Neural cell (in vitro differentiated cells): ENCODE data around the gene GRHL3. TPM values are rescaled to one million over a fixed set of nuclear protein-coding genes. Genes with fewer than 3 reads are reported as not detected.
"Not testable (repeated sequence)": the region's sequence is repeated elsewhere in the genome, so short reads cannot be mapped to it uniquely, and the experiment has no call there.

Source experiments
- H2AFZ ChIP-seq: fragments of 200-600, 300-800 bp; sonication (generic), shearing (Covaris generic); 2 replicates; pipeline ENCODE4 v1.6.0; 2014; ENCODE audit warnings: low read depth, mild to moderate bottlenecking, antibody characterized with exemption, low read length, moderate library complexity
- H3F3A ChIP-seq: fragments of 200-600 bp; shearing (Covaris generic); 2 replicates; pipeline ENCODE4 v1.6.1; 2016; ENCODE audit warnings: mild to moderate bottlenecking, moderate library complexity, mixed read lengths, antibody characterized with exemption, low read length; ENCODE audit not compliant: insufficient read depth, poor library complexity, severe bottlenecking
- H3K27ac ChIP-seq: fragments of 200-600, 300-800 bp; sonication (generic), shearing (Covaris generic); 2 replicates; pipeline ENCODE4 v1.5.1; 2014; ENCODE audit warnings: mild to moderate bottlenecking, low read length, moderate library complexity
- H3K27me3 ChIP-seq: fragments of 300-800, 200-600 bp; sonication (generic), shearing (Covaris generic); 2 replicates; pipeline ENCODE4 v1.6.0; 2014; ENCODE audit warnings: mild to moderate bottlenecking, low read depth, low read length, moderate library complexity; ENCODE audit not compliant: insufficient read depth
- H3K36me3 ChIP-seq: fragments of 300-800, 200-600 bp; sonication (generic), shearing (Covaris generic); 2 replicates; pipeline ENCODE4 v1.5.1; 2014; ENCODE audit warnings: mild to moderate bottlenecking, antibody characterized with exemption, low read length, moderate library complexity; ENCODE audit not compliant: insufficient read depth
- H3K4me2 ChIP-seq: fragments of 300-800, 200-600 bp; sonication (generic), shearing (Covaris generic); 2 replicates; pipeline ENCODE4 v1.6.0; 2014; ENCODE audit warnings: mild to moderate bottlenecking, low read length
- H3K4me3 ChIP-seq: fragments of 300-800, 200-600 bp; sonication (generic), shearing (Covaris generic); 2 replicates; pipeline ENCODE4 v1.5.1; 2014; ENCODE audit warnings: mild to moderate bottlenecking, low read length, moderate library complexity
- H3K79me2 ChIP-seq: fragments of 200-600 bp; shearing (Covaris generic); replicated peaks from 2 replicates; pipeline ENCODE4 v1.6.0; 2014; ENCODE audit warnings: mild to moderate bottlenecking, low read length, moderate library complexity; ENCODE audit not compliant: insufficient read depth
- H3K9ac ChIP-seq: fragments of 300-800, 200-600 bp; sonication (generic), shearing (Covaris generic); 2 replicates; pipeline ENCODE4 v1.6.1; 2016; ENCODE audit warnings: mild to moderate bottlenecking, low read length, mixed read lengths
- H3K9me2 ChIP-seq: fragments of 200-600 bp; shearing (Covaris generic); 2 replicates; pipeline ENCODE4 v1.6.1; 2016; ENCODE audit warnings: mild to moderate bottlenecking, low read length, mixed read lengths; ENCODE audit not compliant: insufficient read depth
- H3K9me3 ChIP-seq: fragments of 200-600, 300-800 bp; sonication (generic), shearing (Covaris generic); 2 replicates; pipeline ENCODE4 v1.6.1; 2016; ENCODE audit warnings: mild to moderate bottlenecking, mixed run types, low read length, moderate library complexity, mixed read lengths
- H4K20me1 ChIP-seq: fragments of 200-600 bp; shearing (Covaris generic); 2 replicates; pipeline ENCODE4 v1.6.1; 2016; ENCODE audit warnings: mild to moderate bottlenecking, mixed run types; ENCODE audit not compliant: insufficient read depth
- EP300 ChIP-seq: fragments of 450-650 bp; conservative IDR thresholded peaks from 2 replicates; pipeline ENCODE4 v1.6.1; 2014; ENCODE audit warnings: antibody characterized with exemption, mild to moderate bottlenecking, moderate library complexity; ENCODE audit not compliant: poor library complexity, severe bottlenecking
- EZH2 ChIP-seq: fragments of 200-600, 300-800 bp; shearing (Covaris generic), sonication (generic); IDR thresholded peaks from 2 replicates; pipeline ENCODE4 v1.6.1; 2014; ENCODE audit warnings: antibody characterized with exemption, low read length, borderline replicate concordance, mild to moderate bottlenecking; ENCODE audit not compliant: insufficient read depth, poor library complexity, severe bottlenecking
- MXI1 ChIP-seq: fragments of 450-650 bp; conservative IDR thresholded peaks from 2 replicates; pipeline ENCODE4 v1.6.1; 2014; ENCODE audit warnings: antibody characterized with exemption, mild to moderate bottlenecking; ENCODE audit not compliant: poor library complexity, severe bottlenecking
- POLR2AphosphoS5 ChIP-seq: IDR thresholded peaks from 2 replicates; pipeline ENCODE4 v1.6.1; 2012
- RAD21 ChIP-seq: fragments of 450-650 bp; conservative IDR thresholded peaks from 2 replicates; pipeline ENCODE4 v1.6.1; 2014; ENCODE audit warnings: antibody characterized with exemption, mild to moderate bottlenecking, moderate library complexity
- SMC3 ChIP-seq: fragments of 450-650 bp; conservative IDR thresholded peaks from 2 replicates; pipeline ENCODE4 v1.6.1; 2014; ENCODE audit warnings: antibody characterized with exemption, mild to moderate bottlenecking, moderate library complexity; ENCODE audit not compliant: poor library complexity
- TAF1 ChIP-seq: IDR thresholded peaks from 2 replicates; pipeline ENCODE4 v1.6.1; 2012; ENCODE audit warnings: low read depth
- polyA plus RNA-seq: library from polyadenylated mRNA; depleted of rRNA; stranded (reverse); fragments of >200 nt; gene quantifications from 2 replicates; pipeline ENCODE4 v1.2.3, GENCODE V29; 2014
- TF ChIP-seq, protein P1 (sequence below): IDR thresholded peaks from 2 replicates; pipeline ENCODE4 v1.6.1; 2012; ENCODE audit warnings: borderline replicate concordance
- TF ChIP-seq, protein P2 (sequence below): fragments of 450-650 bp; IDR thresholded peaks from 2 replicates; pipeline ENCODE4 v1.5.1; 2014; ENCODE audit warnings: antibody characterized with exemption, mild to moderate bottlenecking, moderate library complexity; ENCODE audit not compliant: poor library complexity, severe bottlenecking

The GRHL3 gene
- polyA plus RNA-seq, 1 donor from 2014 or later = not detected

DNA sequence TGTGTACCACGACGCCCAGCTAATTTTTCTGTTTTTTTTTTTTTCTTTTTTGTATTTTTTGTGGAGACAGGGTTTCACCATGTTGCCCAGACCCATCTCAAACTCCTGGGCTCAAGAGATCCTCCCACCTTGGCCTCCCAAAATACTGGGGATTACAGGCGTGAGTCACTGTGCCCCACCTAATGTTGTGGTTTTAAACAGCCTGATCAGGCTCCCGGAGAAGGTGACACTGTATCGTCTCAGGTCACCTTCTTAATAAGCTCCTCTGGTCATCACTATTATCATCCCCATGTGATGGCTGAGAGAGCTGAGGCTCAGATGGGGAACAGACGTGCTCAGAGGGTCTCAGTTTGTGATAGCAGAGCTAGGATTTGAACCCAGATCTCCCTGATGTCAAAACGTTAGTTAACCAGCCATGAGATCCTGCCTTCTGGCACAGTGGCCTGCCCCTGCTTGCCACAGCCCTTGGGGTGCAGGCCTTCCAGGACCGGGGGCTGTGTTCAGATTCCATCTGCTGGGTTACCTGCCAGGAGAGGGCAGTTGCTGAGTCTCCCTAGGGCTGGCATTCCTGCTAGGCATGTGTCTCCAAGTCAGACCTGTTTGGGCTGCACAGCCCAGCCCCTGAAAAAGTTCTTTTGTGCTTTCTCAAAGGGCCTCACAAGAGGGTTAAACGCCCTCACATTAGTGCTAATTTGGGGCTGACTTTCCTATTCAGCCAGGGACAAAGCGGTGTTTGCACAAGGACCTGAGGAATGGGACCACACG, 32.7 kb upstream of the GRHL3 start:
- H3K27ac ChIP-seq = no peak overlapping the region
- H3K4me2 ChIP-seq = no peak overlapping the region
- no peaks in the 10 kb centered on the region for H3F3A ChIP-seq
- H3K4me3 ChIP-seq = no peak overlapping the region
- no peaks in the 10 kb centered on the region for H3K9me2 ChIP-seq
- TF ChIP-seq, protein P1, sequence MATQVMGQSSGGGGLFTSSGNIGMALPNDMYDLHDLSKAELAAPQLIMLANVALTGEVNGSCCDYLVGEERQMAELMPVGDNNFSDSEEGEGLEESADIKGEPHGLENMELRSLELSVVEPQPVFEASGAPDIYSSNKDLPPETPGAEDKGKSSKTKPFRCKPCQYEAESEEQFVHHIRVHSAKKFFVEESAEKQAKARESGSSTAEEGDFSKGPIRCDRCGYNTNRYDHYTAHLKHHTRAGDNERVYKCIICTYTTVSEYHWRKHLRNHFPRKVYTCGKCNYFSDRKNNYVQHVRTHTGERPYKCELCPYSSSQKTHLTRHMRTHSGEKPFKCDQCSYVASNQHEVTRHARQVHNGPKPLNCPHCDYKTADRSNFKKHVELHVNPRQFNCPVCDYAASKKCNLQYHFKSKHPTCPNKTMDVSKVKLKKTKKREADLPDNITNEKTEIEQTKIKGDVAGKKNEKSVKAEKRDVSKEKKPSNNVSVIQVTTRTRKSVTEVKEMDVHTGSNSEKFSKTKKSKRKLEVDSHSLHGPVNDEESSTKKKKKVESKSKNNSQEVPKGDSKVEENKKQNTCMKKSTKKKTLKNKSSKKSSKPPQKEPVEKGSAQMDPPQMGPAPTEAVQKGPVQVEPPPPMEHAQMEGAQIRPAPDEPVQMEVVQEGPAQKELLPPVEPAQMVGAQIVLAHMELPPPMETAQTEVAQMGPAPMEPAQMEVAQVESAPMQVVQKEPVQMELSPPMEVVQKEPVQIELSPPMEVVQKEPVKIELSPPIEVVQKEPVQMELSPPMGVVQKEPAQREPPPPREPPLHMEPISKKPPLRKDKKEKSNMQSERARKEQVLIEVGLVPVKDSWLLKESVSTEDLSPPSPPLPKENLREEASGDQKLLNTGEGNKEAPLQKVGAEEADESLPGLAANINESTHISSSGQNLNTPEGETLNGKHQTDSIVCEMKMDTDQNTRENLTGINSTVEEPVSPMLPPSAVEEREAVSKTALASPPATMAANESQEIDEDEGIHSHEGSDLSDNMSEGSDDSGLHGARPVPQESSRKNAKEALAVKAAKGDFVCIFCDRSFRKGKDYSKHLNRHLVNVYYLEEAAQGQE = no peak
- no peak for TF ChIP-seq TAF1
- TF ChIP-seq SMC3 = no peak
- TF ChIP-seq MXI1 = no peak
- TF ChIP-seq EZH2 = no peak
- TF ChIP-seq EP300 = no peak
- TF ChIP-seq POLR2AphosphoS5 = no peak
- TF ChIP-seq, protein P2, sequence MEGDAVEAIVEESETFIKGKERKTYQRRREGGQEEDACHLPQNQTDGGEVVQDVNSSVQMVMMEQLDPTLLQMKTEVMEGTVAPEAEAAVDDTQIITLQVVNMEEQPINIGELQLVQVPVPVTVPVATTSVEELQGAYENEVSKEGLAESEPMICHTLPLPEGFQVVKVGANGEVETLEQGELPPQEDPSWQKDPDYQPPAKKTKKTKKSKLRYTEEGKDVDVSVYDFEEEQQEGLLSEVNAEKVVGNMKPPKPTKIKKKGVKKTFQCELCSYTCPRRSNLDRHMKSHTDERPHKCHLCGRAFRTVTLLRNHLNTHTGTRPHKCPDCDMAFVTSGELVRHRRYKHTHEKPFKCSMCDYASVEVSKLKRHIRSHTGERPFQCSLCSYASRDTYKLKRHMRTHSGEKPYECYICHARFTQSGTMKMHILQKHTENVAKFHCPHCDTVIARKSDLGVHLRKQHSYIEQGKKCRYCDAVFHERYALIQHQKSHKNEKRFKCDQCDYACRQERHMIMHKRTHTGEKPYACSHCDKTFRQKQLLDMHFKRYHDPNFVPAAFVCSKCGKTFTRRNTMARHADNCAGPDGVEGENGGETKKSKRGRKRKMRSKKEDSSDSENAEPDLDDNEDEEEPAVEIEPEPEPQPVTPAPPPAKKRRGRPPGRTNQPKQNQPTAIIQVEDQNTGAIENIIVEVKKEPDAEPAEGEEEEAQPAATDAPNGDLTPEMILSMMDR = no peak
- TF ChIP-seq RAD21 = no peak
- H3K9me3 ChIP-seq = no peaks in the 10 kb centered on the region
- H4K20me1 ChIP-seq = no peaks in the 10 kb centered on the region
- H3K27me3 ChIP-seq = peaks cover 53% of the 10 kb centered on the region
- no peak overlapping the region for H3K9ac ChIP-seq
- H2AFZ ChIP-seq = no peak overlapping the region
- H3K79me2 ChIP-seq = no peaks in the 10 kb centered on the region
- no peaks in the 10 kb centered on the region for H3K36me3 ChIP-seq

DNA sequence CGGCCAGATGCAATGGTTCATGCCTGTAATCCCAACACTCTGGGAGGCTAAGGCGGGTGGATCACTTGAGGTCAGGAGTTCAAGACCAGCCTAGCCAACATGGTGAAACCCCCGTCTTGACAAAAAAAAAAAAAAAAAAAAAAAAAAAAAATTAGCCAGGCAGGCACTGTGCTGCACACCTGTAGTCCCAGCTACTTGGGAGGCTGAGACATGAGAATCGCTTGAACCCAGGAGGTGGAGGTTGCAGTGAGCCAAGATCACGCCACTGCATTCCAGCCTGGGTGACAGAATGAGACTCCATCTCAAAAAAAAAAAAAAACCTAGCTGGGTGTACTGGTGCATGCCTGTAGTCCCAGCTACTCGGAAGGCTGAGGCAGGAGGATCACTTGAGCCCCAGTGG, 31.4 kb upstream of the GRHL3 start:
- H3K9me3 ChIP-seq, H3K79me2 ChIP-seq, H3K4me3 ChIP-seq, H3F3A ChIP-seq, H3K27ac ChIP-seq, H4K20me1 ChIP-seq, H3K4me2 ChIP-seq, H3K36me3 ChIP-seq, H2AFZ ChIP-seq, H3K9ac ChIP-seq, H3K9me2 ChIP-seq: not testable (repeated sequence)
- peaks cover 56% of the 10 kb centered on the region for H3K27me3 ChIP-seq

DNA sequence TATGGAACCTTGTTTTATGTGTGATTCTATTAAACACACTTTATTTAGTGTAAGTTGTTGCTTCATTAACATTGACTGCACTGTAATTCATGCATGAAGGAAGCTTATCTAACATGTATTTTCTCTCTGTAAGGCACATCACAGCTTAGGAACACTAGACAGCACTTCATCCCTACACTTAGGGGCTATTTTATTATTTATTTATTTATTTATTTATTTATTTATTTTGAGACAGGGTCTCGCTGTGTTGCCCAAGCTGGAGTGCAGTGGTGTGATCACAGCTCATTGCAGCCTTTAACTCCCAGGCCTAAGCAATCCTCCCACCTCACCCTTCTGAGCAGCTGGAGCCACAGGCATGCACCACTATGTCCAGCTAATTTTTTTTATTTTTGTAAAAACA, 30.7 kb upstream of the GRHL3 start:
- H3K27ac ChIP-seq = no peak overlapping the region
- H3F3A ChIP-seq = no peaks in the 10 kb centered on the region
- no peaks in the 10 kb centered on the region for H3K36me3 ChIP-seq

More for the DNA sequence above, 30.7 kb upstream of the GRHL3 start:
- peaks cover 56% of the 10 kb centered on the region for H3K27me3 ChIP-seq
- TF ChIP-seq, protein P1 = no peak
- H3K4me3 ChIP-seq = no peak overlapping the region
- H3K79me2 ChIP-seq = no peaks in the 10 kb centered on the region
- H3K9me3 ChIP-seq = no peaks in the 10 kb centered on the region
- H3K4me2 ChIP-seq = no peak overlapping the region
- no peak overlapping the region for H2AFZ ChIP-seq
- no peak overlapping the region for H3K9ac ChIP-seq
- H4K20me1 ChIP-seq = no peaks in the 10 kb centered on the region
- H3K9me2 ChIP-seq = no peaks in the 10 kb centered on the region
